IPS-NIHi7 (cell line): ENCODE measurements around the gene DVL2.
A peak's percentile ranks its signal among the peaks of the same experiment; 100 is the strongest.

Source experiments
- DNase-seq: peaks from one replicate; pipeline ENCODE4 v3.0.0; 2012; ENCODE audit warnings: mixed read lengths; ENCODE audit errors: extremely low spot score

DVL2 gene

GRCh38 chr17:7238420-7239090 lies 4.2 kb upstream of the DVL2 start:
- DNase-seq = peak; percentile 22

GRCh38 chr17:7237761-7238419 lies 3.6 kb upstream of the DVL2 start:
- DNase-seq = peak; percentile 79

DNA sequence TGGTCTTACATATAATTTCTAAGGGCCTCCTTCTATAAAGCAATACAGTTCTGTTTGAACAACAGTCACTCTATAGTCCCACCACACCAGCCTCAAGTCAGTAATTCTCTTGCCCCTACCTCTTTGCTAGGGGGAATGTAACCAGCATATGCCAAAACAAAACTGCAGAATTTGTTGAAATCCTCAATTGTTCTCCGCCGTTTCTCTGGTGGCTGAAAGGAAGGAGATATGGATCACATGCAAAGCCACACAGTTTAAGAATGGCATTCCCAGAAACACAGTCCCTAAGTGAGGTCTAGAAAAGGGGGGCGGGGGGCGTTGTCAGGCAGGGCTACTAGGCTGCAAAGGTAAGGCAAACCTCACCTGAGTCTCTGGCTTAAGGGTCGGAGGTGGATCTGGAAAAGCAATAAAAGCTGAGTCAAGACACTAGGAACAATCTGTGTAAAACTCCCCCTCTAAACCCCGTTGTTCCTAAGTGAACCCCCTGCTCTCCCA lies 3.0 kb upstream of the DVL2 start:
- DNase-seq = no peak

DNA sequence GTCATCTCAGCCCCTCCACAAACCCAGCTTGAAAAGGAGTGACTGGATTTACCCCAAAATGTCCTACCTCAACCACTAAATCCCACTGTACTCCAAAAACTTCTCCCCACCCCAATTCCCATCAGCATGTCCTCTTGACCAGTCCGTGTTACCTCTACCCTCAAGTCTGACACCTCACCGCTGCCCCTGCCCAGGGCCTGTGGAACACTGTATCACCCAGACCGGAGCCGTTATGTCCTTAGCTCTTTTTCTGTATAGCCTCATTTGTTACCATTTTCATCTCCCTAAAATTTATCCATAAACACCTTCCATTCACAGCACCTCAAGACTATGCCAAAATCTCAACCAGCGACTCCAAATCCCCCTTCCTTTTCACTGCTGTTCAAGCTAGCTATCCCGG lies 2.5 kb upstream of the DVL2 start:
- DNase-seq = no peak

GRCh38 chr17:7235693-7236665 lies 1.7 kb upstream of the DVL2 start:
- DNase-seq = no peak

GRCh38 chr17:7233701-7234082 lies 625 bp downstream of the DVL2 start:
- no peak for DNase-seq

GRCh38 chr17:7232114-7232513 lies 2.2 kb downstream of the DVL2 start:
- DNase-seq = no peak

GRCh38 chr17:7229504-7229903 lies 4.8 kb downstream of the DVL2 start:
- no peak for DNase-seq

- no peak for DNase-seq
Measured at GRCh38 chr17:7228920-7229319, 5.4 kb downstream of the DVL2 start.

GRCh38 chr17:7226721-7227710 lies 7.3 kb downstream of the DVL2 start:
- no peak for DNase-seq

- DNase-seq = no peak
Measured at GRCh38 chr17:7225711-7226331, 8.5 kb downstream of the DVL2 start.

- no peak for DNase-seq
Measured at GRCh38 chr17:7224661-7225111, 9.6 kb downstream of the DVL2 start.

- no peak for DNase-seq
Measured at GRCh38 chr17:7224110-7224509, 10.2 kb downstream of the DVL2 start.

GRCh38 chr17:7223375-7223774 lies 10.9 kb downstream of the DVL2 start:
- DNase-seq = no peak

DNA sequence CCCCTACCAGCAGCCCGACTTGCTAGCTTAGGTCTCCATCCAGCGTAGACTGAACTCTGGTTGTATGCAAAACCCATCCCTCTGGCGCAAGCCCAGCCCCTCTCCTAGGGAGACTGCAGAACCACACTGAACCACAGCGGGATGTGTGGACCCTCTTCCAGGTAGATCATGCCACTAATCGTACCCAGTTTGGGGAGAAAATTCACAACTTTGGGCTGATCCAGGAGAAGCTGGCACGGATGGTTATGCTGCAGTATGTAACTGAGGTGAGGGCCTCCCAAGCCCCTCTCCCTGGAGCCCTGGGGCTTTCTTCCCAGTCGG lies 11.4 kb downstream of the DVL2 start:
- no peak for DNase-seq

- no peak for DNase-seq
Measured at GRCh38 chr17:7222093-7222971, 12.0 kb downstream of the DVL2 start.

DNA sequence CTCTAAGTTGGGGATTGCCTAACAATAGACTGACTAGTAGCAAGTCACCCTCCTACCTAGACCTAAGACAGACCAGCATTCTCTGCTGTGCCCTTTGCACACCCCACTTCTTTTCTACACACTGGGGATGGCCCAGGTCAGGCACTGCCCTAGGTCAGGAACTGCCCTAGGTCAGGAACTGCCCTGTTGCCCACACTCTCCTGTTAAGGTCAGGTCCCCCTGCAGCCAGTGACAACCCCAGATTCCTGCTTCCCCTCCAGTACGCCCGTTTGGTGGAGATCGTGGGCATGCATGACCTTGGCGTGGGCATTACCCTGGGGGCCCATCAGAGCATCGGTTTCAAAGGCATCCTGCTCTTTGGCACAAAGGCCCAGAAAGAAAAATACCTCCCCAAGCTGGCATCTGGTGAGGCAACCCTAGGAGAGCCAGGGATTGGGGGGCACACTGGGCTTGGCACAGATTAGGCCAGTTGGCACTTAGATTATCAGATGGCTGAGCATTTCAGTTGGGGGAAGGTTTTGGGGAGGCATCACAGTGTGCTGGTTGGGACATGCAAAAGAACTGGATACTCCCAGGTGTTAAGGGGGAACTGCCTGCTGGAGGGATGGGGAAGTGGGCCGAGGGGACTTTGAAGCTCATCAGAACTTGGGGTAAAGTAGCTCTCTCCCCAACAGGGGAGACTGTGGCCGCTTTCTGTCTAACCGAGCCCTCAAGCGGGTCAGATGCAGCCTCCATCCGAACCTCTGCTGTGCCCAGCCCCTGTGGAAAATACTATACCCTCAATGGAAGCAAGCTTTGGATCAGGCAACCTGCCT lies 12.8 kb downstream of the DVL2 start:
- DNase-seq = no peak

DNA sequence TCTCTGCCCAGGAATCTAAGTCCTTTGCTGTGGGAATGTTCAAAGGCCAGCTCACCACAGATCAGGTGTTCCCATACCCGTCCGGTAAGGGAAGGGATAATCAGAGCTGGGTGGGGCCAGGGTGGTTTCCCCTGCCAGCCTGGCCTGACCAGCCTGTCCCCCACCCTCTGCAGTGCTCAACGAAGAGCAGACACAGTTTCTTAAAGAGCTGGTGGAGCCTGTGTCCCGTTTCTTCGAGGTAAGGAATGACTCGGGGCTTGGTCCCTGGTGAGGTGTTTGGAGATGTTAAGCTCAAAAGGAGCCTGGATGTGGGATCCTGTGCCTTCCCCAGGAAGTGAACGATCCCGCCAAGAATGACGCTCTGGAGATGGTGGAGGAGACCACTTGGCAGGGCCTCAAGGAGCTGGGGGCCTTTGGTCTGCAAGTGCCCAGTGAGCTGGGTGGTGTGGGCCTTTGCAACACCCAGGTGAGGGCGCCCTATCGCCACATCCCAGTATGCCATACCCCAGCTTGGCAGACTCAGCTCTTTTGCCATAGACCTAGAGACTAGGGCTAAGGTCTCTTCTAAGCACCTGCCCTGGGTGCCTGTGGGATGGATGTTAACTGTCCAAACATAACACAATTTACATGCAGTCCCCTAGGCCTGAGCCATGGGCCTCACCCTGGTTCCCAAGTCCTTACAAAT lies 13.6 kb downstream of the DVL2 start:
- DNase-seq = no peak
